ENCODE measurements around the gene SPPL2B.

The SPPL2B gene

GRCh38 chr19:2286402-2287140 is 41.9 kb upstream of the SPPL2B start:
- no peak for DNase-seq (ENCODE audit: extremely low read depth, low read depth)
- TF ChIP-seq, protein P1, sequence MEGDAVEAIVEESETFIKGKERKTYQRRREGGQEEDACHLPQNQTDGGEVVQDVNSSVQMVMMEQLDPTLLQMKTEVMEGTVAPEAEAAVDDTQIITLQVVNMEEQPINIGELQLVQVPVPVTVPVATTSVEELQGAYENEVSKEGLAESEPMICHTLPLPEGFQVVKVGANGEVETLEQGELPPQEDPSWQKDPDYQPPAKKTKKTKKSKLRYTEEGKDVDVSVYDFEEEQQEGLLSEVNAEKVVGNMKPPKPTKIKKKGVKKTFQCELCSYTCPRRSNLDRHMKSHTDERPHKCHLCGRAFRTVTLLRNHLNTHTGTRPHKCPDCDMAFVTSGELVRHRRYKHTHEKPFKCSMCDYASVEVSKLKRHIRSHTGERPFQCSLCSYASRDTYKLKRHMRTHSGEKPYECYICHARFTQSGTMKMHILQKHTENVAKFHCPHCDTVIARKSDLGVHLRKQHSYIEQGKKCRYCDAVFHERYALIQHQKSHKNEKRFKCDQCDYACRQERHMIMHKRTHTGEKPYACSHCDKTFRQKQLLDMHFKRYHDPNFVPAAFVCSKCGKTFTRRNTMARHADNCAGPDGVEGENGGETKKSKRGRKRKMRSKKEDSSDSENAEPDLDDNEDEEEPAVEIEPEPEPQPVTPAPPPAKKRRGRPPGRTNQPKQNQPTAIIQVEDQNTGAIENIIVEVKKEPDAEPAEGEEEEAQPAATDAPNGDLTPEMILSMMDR (IDR thresholded peaks at IDR 0.05; ENCODE audit: low read depth, low read length): no peak

- TF ChIP-seq, protein P1 (IDR thresholded peaks at IDR 0.05; ENCODE audit: low read depth, low read length): no peak
These were observed 40.7 kb upstream of the SPPL2B start for GRCh38 chr19:2287585-2288337.

GRCh38 chr19:2288338-2288817 is 40.1 kb upstream of the SPPL2B start:
- DNase-seq (ENCODE audit: extremely low read depth, low read depth): no peak
- TF ChIP-seq, protein P1 (IDR thresholded peaks at IDR 0.05; ENCODE audit: low read depth, low read length): no peak

More at GRCh38 chr19:2287585-2288337, 40.7 kb upstream of the SPPL2B start:
- DNase-seq (ENCODE audit: extremely low read depth, low read depth): no peak

DNA sequence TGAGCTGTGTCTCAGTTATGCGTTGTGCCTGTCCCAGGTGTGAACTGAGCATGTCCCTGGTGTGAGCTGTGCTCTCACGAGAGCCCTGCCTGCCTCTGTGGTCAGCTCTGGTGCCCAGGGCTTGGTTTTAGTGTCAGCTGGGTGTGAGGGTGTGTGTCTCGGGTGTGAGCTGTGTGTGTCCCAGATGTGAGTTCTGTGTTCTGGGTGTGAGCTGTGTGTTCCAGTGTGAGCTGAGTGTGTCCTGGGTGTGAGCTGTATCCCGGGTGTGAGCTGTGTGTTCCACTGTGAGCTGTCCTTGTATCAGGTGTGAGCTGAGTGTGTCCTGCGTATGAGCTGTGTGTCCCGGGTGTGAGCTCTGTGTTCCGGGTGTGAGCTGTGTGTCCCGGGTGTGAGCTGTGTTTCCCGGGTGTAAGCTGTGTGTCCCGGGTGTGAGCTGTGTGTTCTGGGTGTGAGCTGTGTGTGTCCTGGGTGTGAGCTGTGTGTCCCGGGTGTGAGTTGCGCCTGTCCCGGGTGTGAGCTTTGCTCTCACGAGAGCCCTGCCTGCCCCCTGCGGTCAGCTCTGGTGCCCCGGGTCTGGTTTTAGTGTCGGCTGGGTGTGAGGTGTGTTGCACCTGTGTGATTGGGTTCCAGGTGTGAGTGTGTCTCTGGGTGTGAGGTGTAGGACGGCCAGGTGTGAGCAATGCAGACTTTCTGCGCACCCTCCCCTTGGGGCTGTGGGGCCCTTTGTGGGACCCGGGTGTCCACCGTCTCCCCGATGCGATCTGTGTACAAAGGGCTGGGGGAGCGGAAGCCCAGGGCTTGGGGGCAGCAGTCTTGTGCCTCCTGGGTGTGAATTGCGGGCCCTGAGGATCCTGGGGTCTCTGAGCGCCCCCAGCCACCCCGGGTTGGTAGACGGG is 39.4 kb upstream of the SPPL2B start:
- TF ChIP-seq, protein P1 (IDR thresholded peaks at IDR 0.05; ENCODE audit: low read depth, low read length): no peak
- no peak for DNase-seq (ENCODE audit: extremely low read depth, low read depth)

- DNase-seq (ENCODE audit: extremely low read depth, low read depth): no peak
- TF ChIP-seq, protein P1 (IDR thresholded peaks at IDR 0.05; ENCODE audit: low read depth, low read length): no peak
These were observed 38.6 kb upstream of the SPPL2B start for GRCh38 chr19:2289714-2290435.

GRCh38 chr19:2290441-2291184 is 37.9 kb upstream of the SPPL2B start:
- no peak for DNase-seq (ENCODE audit: extremely low read depth, low read depth)
- TF ChIP-seq, protein P1 (IDR thresholded peaks at IDR 0.05; ENCODE audit: low read depth, low read length): no peak
